Transverse colon (tissue), 3 donors: ENCODE data around the gene TRUB2.

ENCODE experiments used
- POLR2A ChIP-seq: fragments of 450-650 bp; IDR thresholded peaks from one replicate; pipeline ENCODE4 v1.6.1; 2016; ENCODE audit warnings: antibody characterized with exemption, mild to moderate bottlenecking, moderate library complexity
- TF ChIP-seq, protein P1 (sequence below), 5 experiments: fragments of 200-600 bp in 3 of 5; fragments of 450-650 bp in 2 of 5; sonication (generic) in 3 of 5; IDR thresholded peaks; 1 replicate in 2 of 5; 2 replicates in 3 of 5; pipeline ENCODE4 v1.5.1; 2016 to 2017; ENCODE audit warnings: antibody characterized with exemption in 5 of 5, inconsistent platforms in 3 of 5, mild to moderate bottlenecking in 2 of 5, moderate library complexity in 1 of 5

GRCh38 chr9:128271512-128271911, 50.7 kb downstream of the TRUB2 start:
- TF ChIP-seq POLR2A = no peak
- TF ChIP-seq, protein P1, sequence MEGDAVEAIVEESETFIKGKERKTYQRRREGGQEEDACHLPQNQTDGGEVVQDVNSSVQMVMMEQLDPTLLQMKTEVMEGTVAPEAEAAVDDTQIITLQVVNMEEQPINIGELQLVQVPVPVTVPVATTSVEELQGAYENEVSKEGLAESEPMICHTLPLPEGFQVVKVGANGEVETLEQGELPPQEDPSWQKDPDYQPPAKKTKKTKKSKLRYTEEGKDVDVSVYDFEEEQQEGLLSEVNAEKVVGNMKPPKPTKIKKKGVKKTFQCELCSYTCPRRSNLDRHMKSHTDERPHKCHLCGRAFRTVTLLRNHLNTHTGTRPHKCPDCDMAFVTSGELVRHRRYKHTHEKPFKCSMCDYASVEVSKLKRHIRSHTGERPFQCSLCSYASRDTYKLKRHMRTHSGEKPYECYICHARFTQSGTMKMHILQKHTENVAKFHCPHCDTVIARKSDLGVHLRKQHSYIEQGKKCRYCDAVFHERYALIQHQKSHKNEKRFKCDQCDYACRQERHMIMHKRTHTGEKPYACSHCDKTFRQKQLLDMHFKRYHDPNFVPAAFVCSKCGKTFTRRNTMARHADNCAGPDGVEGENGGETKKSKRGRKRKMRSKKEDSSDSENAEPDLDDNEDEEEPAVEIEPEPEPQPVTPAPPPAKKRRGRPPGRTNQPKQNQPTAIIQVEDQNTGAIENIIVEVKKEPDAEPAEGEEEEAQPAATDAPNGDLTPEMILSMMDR (IDR thresholded peaks at IDR 0.05) = no peak
